HepG2 (cell line): Measurements from ENCODE around the gene METTL1. TPM values are rescaled to one million over a fixed set of nuclear protein-coding genes. Genes with fewer than 3 reads are reported as not detected.
A peak's percentile ranks its signal among the peaks of the same experiment; 100 is the strongest.

Experiments used
- HDAC2 ChIP-seq: sonication (generic); formaldehyde crosslinking; IDR thresholded peaks from 2 replicates; pipeline ENCODE4 v1.4.0; 2020; ENCODE audit warnings: missing genetic modification reagents
- HMGXB4 ChIP-seq, 2 experiments: sonication (generic) in 1 of 2; formaldehyde crosslinking in 1 of 2; IDR thresholded peaks; 2 replicates each; pipeline versions ENCODE4 v1.4.0 to v1.6.1; 2018 to 2020; ENCODE audit warnings: missing genetic modification reagents in 2 of 2, borderline replicate concordance in 1 of 2, low read depth in 1 of 2, mild to moderate bottlenecking in 1 of 2, missing biosample characterization in 1 of 2
- KLF13 ChIP-seq: sonication (generic); formaldehyde crosslinking; IDR thresholded peaks from 2 replicates; pipeline ENCODE4 v1.4.0; 2020; ENCODE audit warnings: mild to moderate bottlenecking, missing genetic modification reagents
- MEIS1 ChIP-seq: sonication (generic); formaldehyde crosslinking; IDR thresholded peaks from 2 replicates; pipeline ENCODE4 v1.9.0; 2021; ENCODE audit warnings: mild to moderate bottlenecking, missing genetic modification reagents, moderate library complexity, borderline replicate concordance
- POGK ChIP-seq: sonication (generic); formaldehyde crosslinking; conservative IDR thresholded peaks from 2 replicates; pipeline ENCODE4 v1.8.0; 2022; ENCODE audit warnings: mild to moderate bottlenecking, moderate library complexity, missing genetic modification reagents
- REPIN1 ChIP-seq: sonication (generic); formaldehyde crosslinking; IDR thresholded peaks from 2 replicates; pipeline ENCODE4 v1.8.0; 2022; ENCODE audit warnings: missing genetic modification reagents, low read depth, mild to moderate bottlenecking, borderline replicate concordance
- SALL1 ChIP-seq: sonication (generic); formaldehyde crosslinking; IDR thresholded peaks from 2 replicates; pipeline ENCODE4 v1.8.0; 2022; ENCODE audit warnings: mild to moderate bottlenecking, missing genetic modification reagents
- SAP130 ChIP-seq: IDR thresholded peaks from 2 replicates; pipeline ENCODE4 v1.6.1; 2016; ENCODE audit warnings: low read depth
- TFDP1 ChIP-seq: IDR thresholded peaks from 2 replicates; pipeline ENCODE4 v1.6.1; 2016; ENCODE audit warnings: missing compliant biosample characterization, missing genetic modification reagents, borderline replicate concordance
- polyA plus RNA-seq, 8 experiments: library from polyadenylated mRNA; depleted of rRNA in 3 of 8; stranded (reverse) in 7 of 8; unstranded in 1 of 8; fragments of >200 nt; fragmentation: Illumina TruSeq in 4 of 8; extraction: Trizol in 4 of 8; gene quantifications; 2 replicates each; pipeline versions ENCODE4 v1.2.1 to v1.2.3, GENCODE V29; 2011 to 2016; ENCODE audit warnings: low read depth in 4 of 8, missing spikeins in 1 of 8, mixed read lengths in 1 of 8; ENCODE audit not compliant: insufficient read depth in 1 of 8
- total RNA-seq, 5 experiments: library from RNA; depleted of rRNA; stranded (reverse); fragments of >200 nt; fragmentation: Illumina TruSeq; extraction: Trizol; gene quantifications; 2 replicates each; pipeline ENCODE4 v1.2.3, GENCODE V29; 2016; ENCODE audit warnings: low read depth in 1 of 5
- TF ChIP-seq, protein P1 (sequence below): sonication (generic); formaldehyde crosslinking; IDR thresholded peaks from 2 replicates; pipeline ENCODE4 v1.5.1; 2020; ENCODE audit warnings: mild to moderate bottlenecking, missing genetic modification reagents, moderate library complexity
- TF ChIP-seq, protein P2 (sequence below): sonication (generic); formaldehyde crosslinking; IDR thresholded peaks from 2 replicates; pipeline ENCODE4 v1.4.0; 2020; ENCODE audit warnings: missing genetic modification reagents
- TF ChIP-seq, protein P3 (sequence below): sonication (generic); formaldehyde crosslinking; IDR thresholded peaks from 2 replicates; pipeline ENCODE4 v1.5.0; 2020; ENCODE audit warnings: missing genetic modification reagents
- TF ChIP-seq, protein P4 (sequence below): sonication (generic); formaldehyde crosslinking; IDR thresholded peaks from 2 replicates; pipeline ENCODE4 v1.8.0; 2022; ENCODE audit warnings: low read depth, missing genetic modification reagents

Gene METTL1
- total and polyA plus RNA-seq, 2 of the 13 experiments (the other 11 are each of a cell fraction or from before 2014, with no cell fraction given) = 34.7 to 36.9 TPM

DNA sequence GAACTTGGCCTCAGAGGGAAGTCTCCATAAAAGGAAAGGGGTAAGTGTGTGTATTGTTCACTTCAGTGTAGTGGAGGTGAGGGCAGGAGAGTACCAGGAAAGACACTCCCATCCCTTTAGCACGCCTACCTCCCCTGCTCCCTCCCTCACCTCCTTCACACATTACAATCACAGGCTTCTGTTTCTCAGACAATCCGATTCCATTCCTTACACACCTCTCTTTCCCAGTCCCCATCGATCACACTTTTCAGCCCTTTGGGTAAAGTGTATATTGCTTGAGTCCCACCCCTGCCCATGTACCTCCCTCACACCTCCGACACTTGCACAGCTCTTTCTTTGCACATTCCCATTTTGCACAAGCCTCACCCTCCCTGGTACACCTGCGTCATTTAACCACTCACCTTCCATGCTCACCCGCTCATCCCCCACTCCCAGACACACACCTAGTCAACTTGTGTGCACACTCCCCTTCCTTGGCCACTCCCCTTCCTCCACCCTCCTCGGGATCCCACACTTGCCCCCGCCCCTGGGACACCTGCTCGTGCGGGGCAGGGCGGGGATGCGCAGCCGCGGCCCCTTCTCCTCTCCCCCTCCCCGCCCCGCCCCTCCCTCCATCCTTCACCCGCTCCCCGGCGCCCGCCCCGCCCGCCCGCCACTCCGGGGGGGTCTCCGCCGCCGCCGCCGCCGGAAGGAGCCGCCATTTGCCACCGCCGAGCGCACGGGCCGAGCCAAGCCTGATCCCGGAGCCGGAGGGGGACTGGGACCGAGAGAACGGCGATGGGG, 17.3 kb downstream of the METTL1 start, which contains the start of gene MARCHF9 (continued):
- TF ChIP-seq POGK (CRISPR knock-in tag) (0 out of 2 replicates have a peak, but pooled peaks have one; percentile 45), HMGXB4 (CRISPR knock-in tag; IDR thresholded peaks at IDR 0.05; ENCODE audit: borderline replicate concordance in 1 of 2, low read depth in 1 of 2) (0 out of 4 replicates have a peak, but pooled peaks of 1 of the 2 experiments have one; percentile 48), HDAC2 (peak; percentile 11; the same call in 1 of the 2 replicates), TFDP1 (CRISPR knock-in tag) (peak; percentile 17; the same call in 1 of the 2 replicates), REPIN1 (CRISPR knock-in tag) (0 out of 2 replicates have a peak, but pooled peaks have one; percentile 38), SALL1 (CRISPR knock-in tag) (peak; percentile 51; the same call in 1 of the 2 replicates), MEIS1 (CRISPR knock-in tag) (0 out of 2 replicates have a peak, but pooled peaks have one; percentile 32), KLF13 (CRISPR knock-in tag) (no peak), SAP130 (CRISPR knock-in tag) (peak; percentile 68)
- TF ChIP-seq, protein P1, sequence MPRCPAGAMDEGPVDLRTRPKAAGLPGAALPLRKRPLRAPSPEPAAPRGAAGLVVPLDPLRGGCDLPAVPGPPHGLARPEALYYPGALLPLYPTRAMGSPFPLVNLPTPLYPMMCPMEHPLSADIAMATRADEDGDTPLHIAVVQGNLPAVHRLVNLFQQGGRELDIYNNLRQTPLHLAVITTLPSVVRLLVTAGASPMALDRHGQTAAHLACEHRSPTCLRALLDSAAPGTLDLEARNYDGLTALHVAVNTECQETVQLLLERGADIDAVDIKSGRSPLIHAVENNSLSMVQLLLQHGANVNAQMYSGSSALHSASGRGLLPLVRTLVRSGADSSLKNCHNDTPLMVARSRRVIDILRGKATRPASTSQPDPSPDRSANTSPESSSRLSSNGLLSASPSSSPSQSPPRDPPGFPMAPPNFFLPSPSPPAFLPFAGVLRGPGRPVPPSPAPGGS (CRISPR knock-in tag) = 0 out of 2 replicates have a peak, but pooled peaks have one; percentile 34
- TF ChIP-seq, protein P2, sequence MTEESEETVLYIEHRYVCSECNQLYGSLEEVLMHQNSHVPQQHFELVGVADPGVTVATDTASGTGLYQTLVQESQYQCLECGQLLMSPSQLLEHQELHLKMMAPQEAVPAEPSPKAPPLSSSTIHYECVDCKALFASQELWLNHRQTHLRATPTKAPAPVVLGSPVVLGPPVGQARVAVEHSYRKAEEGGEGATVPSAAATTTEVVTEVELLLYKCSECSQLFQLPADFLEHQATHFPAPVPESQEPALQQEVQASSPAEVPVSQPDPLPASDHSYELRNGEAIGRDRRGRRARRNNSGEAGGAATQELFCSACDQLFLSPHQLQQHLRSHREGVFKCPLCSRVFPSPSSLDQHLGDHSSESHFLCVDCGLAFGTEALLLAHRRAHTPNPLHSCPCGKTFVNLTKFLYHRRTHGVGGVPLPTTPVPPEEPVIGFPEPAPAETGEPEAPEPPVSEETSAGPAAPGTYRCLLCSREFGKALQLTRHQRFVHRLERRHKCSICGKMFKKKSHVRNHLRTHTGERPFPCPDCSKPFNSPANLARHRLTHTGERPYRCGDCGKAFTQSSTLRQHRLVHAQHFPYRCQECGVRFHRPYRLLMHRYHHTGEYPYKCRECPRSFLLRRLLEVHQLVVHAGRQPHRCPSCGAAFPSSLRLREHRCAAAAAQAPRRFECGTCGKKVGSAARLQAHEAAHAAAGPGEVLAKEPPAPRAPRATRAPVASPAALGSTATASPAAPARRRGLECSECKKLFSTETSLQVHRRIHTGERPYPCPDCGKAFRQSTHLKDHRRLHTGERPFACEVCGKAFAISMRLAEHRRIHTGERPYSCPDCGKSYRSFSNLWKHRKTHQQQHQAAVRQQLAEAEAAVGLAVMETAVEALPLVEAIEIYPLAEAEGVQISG (CRISPR knock-in tag) = peak; percentile 64; the same call in 1 of the 2 replicates
- TF ChIP-seq, protein P3, sequence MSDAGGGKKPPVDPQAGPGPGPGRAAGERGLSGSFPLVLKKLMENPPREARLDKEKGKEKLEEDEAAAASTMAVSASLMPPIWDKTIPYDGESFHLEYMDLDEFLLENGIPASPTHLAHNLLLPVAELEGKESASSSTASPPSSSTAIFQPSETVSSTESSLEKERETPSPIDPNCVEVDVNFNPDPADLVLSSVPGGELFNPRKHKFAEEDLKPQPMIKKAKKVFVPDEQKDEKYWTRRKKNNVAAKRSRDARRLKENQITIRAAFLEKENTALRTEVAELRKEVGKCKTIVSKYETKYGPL (CRISPR knock-in tag) = no peak
- TF ChIP-seq, protein P4, sequence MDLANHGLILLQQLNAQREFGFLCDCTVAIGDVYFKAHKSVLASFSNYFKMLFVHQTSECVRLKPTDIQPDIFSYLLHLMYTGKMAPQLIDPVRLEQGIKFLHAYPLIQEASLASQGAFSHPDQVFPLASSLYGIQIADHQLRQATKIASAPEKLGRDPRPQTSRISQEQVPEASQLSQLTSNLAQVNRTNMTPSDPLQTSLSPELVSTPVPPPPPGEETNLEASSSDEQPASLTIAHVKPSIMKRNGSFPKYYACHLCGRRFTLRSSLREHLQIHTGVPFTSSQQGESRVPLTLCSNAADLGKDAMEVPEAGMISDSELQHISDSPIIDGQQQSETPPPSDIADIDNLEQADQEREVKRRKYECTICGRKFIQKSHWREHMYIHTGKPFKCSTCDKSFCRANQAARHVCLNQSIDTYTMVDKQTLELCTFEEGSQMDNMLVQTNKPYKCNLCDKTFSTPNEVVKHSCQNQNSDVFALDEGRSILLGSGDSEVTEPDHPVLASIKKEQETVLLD = 0 out of 2 replicates have a peak, but pooled peaks have one; percentile 34
